DLD1 (cell line): ENCODE measurements around the gene TBC1D30.
"Not testable (repeated sequence)": the region's sequence is repeated elsewhere in the genome, so short reads cannot be mapped to it uniquely, and the experiment has no call there.

ENCODE experiments used
- in situ Hi-C: cut with HindIII; loops from 2 replicates; pipeline ENCODE4 v1.10.0; 2017; ENCODE audit warnings: low sequenced_read_pairs

The TBC1D30 gene

GRCh38 chr12:64802180-64802775 is 22.2 kb upstream of the TBC1D30 start:
- in situ Hi-C loops: not testable (repeated sequence)

GRCh38 chr12:64806173-64806572 is 18.3 kb upstream of the TBC1D30 start:
- in situ Hi-C loops: no loop called here

GRCh38 chr12:64806593-64807460 is 17.6 kb upstream of the TBC1D30 start:
- in situ Hi-C loops: no loop called here

GRCh38 chr12:64808110-64808509 is 16.3 kb upstream of the TBC1D30 start:
- in situ Hi-C loops: no loop called here

GRCh38 chr12:64810831-64811230 is 13.6 kb upstream of the TBC1D30 start:
- in situ Hi-C loops: no loop called here

- in situ Hi-C loops: no loop called here
These were observed 10.7 kb upstream of the TBC1D30 start for GRCh38 chr12:64813723-64814122.

- in situ Hi-C loops: no loop called here
These were observed 10.0 kb upstream of the TBC1D30 start for GRCh38 chr12:64814432-64814831.

- in situ Hi-C loops: no loop called here
These were observed 4.5 kb upstream of the TBC1D30 start for GRCh38 chr12:64819816-64820402.

GRCh38 chr12:64820593-64820992 is 3.9 kb upstream of the TBC1D30 start:
- in situ Hi-C loops: no loop called here

GRCh38 chr12:64821116-64821630 is 3.3 kb upstream of the TBC1D30 start:
- in situ Hi-C loops: no loop called here

GRCh38 chr12:64824130-64824499 is 332 bp upstream of the TBC1D30 start:
- in situ Hi-C loops: no loop called here

- in situ Hi-C loops: no loop called here
These were observed 935 bp downstream of the TBC1D30 start for GRCh38 chr12:64825143-64826021.

GRCh38 chr12:64826234-64826633 is 1.8 kb downstream of the TBC1D30 start:
- in situ Hi-C loops: no loop called here

GRCh38 chr12:64828713-64829112 is 4.3 kb downstream of the TBC1D30 start:
- in situ Hi-C loops: no loop called here

GRCh38 chr12:64833928-64834327 is 9.5 kb downstream of the TBC1D30 start:
- in situ Hi-C loops: no loop called here

GRCh38 chr12:64835901-64836300 is 11.5 kb downstream of the TBC1D30 start:
- in situ Hi-C loops: no loop called here

GRCh38 chr12:64836856-64837255 is 12.4 kb downstream of the TBC1D30 start:
- in situ Hi-C loops: no loop called here

- in situ Hi-C loops: no loop called here
These were observed 13.0 kb downstream of the TBC1D30 start for GRCh38 chr12:64837427-64837826.

- in situ Hi-C loops: no loop called here
These were observed 15.7 kb downstream of the TBC1D30 start for GRCh38 chr12:64840119-64840518.

- in situ Hi-C loops: no loop called here
These were observed 16.7 kb downstream of the TBC1D30 start for GRCh38 chr12:64840949-64841717.
